ENCODE results near the gene PIP5KL1.

DNA sequence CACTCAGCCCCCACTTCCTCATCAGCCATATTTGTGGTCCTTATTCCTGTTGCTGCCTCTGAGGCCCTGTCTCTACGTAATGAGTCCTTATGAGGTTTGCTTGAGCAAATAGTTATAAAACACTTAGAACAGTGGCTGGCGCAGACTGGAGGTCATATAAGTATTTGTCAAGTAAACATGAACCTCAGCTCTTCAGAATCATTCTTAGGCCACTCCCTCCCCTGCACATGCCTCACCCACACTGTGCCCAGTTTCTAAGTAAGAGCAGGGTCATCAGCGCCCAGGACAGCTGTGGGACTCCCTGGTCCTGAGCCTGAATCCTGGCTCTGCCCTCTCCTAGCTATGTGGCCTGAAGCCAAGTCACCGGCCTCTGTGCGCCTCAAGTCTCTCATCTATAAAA lies 17.7 kb downstream of the PIP5KL1 start:
- TF ChIP-seq, protein P1, sequence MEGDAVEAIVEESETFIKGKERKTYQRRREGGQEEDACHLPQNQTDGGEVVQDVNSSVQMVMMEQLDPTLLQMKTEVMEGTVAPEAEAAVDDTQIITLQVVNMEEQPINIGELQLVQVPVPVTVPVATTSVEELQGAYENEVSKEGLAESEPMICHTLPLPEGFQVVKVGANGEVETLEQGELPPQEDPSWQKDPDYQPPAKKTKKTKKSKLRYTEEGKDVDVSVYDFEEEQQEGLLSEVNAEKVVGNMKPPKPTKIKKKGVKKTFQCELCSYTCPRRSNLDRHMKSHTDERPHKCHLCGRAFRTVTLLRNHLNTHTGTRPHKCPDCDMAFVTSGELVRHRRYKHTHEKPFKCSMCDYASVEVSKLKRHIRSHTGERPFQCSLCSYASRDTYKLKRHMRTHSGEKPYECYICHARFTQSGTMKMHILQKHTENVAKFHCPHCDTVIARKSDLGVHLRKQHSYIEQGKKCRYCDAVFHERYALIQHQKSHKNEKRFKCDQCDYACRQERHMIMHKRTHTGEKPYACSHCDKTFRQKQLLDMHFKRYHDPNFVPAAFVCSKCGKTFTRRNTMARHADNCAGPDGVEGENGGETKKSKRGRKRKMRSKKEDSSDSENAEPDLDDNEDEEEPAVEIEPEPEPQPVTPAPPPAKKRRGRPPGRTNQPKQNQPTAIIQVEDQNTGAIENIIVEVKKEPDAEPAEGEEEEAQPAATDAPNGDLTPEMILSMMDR (conservative IDR thresholded peaks at IDR 0.05; ENCODE audit: low read length) = no peak
- no peak for TF ChIP-seq EZH2phosphoT487 (IDR thresholded peaks at IDR 0.05; ENCODE audit: borderline replicate concordance)
